Neural crest cell (in vitro differentiated cells): ENCODE data around the gene PREX1. TPM values are rescaled to one million over a fixed set of nuclear protein-coding genes. Genes with fewer than 3 reads are reported as not detected.
"Not testable (repeated sequence)": the region's sequence is repeated elsewhere in the genome, so short reads cannot be mapped to it uniquely, and the experiment has no call there.

ENCODE experiments used
- DNase-seq: peaks from one replicate; pipeline ENCODE4 v3.0.0; 2021; ENCODE audit warnings: low read depth, mixed read lengths, low spot score
- H3K27ac Mint-ChIP-seq: one replicate; pipeline ENCODE4 v1.8.0; 2021; ENCODE audit warnings: mild to moderate bottlenecking, mixed read lengths; ENCODE audit not compliant: unreplicated experiment
- H3K27me3 Mint-ChIP-seq: 2 replicates; pipeline ENCODE4 v1.8.0; 2021; ENCODE audit warnings: low read depth, mild to moderate bottlenecking, mixed read lengths
- H3K36me3 Mint-ChIP-seq: 2 replicates; pipeline ENCODE4 v1.8.0; 2021; ENCODE audit warnings: low read depth, mild to moderate bottlenecking, mixed read lengths
- H3K4me1 Mint-ChIP-seq: 2 replicates; pipeline ENCODE4 v1.8.0; 2021; ENCODE audit warnings: mixed read lengths
- H3K4me3 Mint-ChIP-seq: one replicate; pipeline ENCODE4 v1.8.0; 2021; ENCODE audit warnings: mild to moderate bottlenecking, mixed read lengths
- H3K9me3 Mint-ChIP-seq: 2 replicates; pipeline ENCODE4 v1.8.0; 2021; ENCODE audit warnings: mixed read lengths
- CTCF ChIP-seq: fragments of 200-600 bp; sonication (generic); conservative IDR thresholded peaks from 2 replicates; pipeline ENCODE4 v1.5.0; 2021; ENCODE audit warnings: antibody characterized with exemption, mild to moderate bottlenecking
- total RNA-seq: library from RNA; stranded (reverse); gene quantifications from 2 replicates; pipeline ENCODE4 v1.2.1, GENCODE V29; 2021

Gene PREX1
- total RNA-seq, 1 donor from 2014 or later, result 72.4 TPM

GRCh38 chr20:48845721-48846306, 18.0 kb upstream of the PREX1 start:
- peaks cover 37% of the 10 kb centered on the region for H3K4me1 Mint-ChIP-seq
- no peak for TF ChIP-seq CTCF
- DNase-seq, result no peak
- no peak overlapping the region for H3K27ac Mint-ChIP-seq
- no peaks in the 10 kb centered on the region for H3K27me3 Mint-ChIP-seq
- no peak overlapping the region for H3K4me3 Mint-ChIP-seq
- H3K36me3 Mint-ChIP-seq, result no peaks in the 10 kb centered on the region
- H3K9me3 Mint-ChIP-seq, result no peaks in the 10 kb centered on the region

GRCh38 chr20:48844996-48845395, 17.2 kb upstream of the PREX1 start:
- no peaks in the 10 kb centered on the region for H3K27me3 Mint-ChIP-seq
- H3K4me3 Mint-ChIP-seq, result no peak overlapping the region
- no peak overlapping the region for H3K27ac Mint-ChIP-seq
- no peaks in the 10 kb centered on the region for H3K36me3 Mint-ChIP-seq
- peaks cover 37% of the 10 kb centered on the region for H3K4me1 Mint-ChIP-seq
- no peak for TF ChIP-seq CTCF
- no peak for DNase-seq
- H3K9me3 Mint-ChIP-seq, result no peaks in the 10 kb centered on the region

GRCh38 chr20:48843896-48844295, 16.1 kb upstream of the PREX1 start:
- H3K4me3 Mint-ChIP-seq, H3K27me3 Mint-ChIP-seq, H3K9me3 Mint-ChIP-seq, H3K27ac Mint-ChIP-seq, H3K36me3 Mint-ChIP-seq, DNase-seq: not testable (repeated sequence)
- peaks cover 32% of the 10 kb centered on the region for H3K4me1 Mint-ChIP-seq

GRCh38 chr20:48843057-48843806, 15.4 kb upstream of the PREX1 start:
- Mint-ChIP-seq H3K4me1 (peaks cover 32% of the 10 kb centered on the region), H3K27me3 (no peaks in the 10 kb centered on the region), H3K9me3 (no peaks in the 10 kb centered on the region), H3K27ac (no peak overlapping the region), H3K36me3 (no peaks in the 10 kb centered on the region), H3K4me3 (no peak overlapping the region)
- no peak for TF ChIP-seq CTCF
- DNase-seq, result no peak

- Mint-ChIP-seq H3K4me1 (peaks cover 32% of the 10 kb centered on the region), H3K9me3 (no peaks in the 10 kb centered on the region), H3K4me3 (no peak overlapping the region), H3K27ac (no peak overlapping the region), H3K27me3 (no peaks in the 10 kb centered on the region), H3K36me3 (no peaks in the 10 kb centered on the region)
- DNase-seq, result no peak
- no peak for TF ChIP-seq CTCF
Measured at GRCh38 chr20:48841875-48842529, 14.2 kb upstream of the PREX1 start.
